GM21360 (cell line): ENCODE results near the gene VPS36.
A peak's percentile ranks its signal among the peaks of the same experiment; 100 is the strongest.
"Not testable (repeated sequence)": the region's sequence is repeated elsewhere in the genome, so short reads cannot be mapped to it uniquely, and the experiment has no call there.

Experiments used
- ATAC-seq: cut with Tn5 transposase; IDR thresholded peaks from one replicate; pipeline ENCODE4 v1.9.1; 2021; ENCODE audit warnings: mild to moderate bottlenecking, moderate library complexity; ENCODE audit not compliant: unreplicated experiment

Gene VPS36, protein sequence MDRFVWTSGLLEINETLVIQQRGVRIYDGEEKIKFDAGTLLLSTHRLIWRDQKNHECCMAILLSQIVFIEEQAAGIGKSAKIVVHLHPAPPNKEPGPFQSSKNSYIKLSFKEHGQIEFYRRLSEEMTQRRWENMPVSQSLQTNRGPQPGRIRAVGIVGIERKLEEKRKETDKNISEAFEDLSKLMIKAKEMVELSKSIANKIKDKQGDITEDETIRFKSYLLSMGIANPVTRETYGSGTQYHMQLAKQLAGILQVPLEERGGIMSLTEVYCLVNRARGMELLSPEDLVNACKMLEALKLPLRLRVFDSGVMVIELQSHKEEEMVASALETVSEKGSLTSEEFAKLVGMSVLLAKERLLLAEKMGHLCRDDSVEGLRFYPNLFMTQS

DNA sequence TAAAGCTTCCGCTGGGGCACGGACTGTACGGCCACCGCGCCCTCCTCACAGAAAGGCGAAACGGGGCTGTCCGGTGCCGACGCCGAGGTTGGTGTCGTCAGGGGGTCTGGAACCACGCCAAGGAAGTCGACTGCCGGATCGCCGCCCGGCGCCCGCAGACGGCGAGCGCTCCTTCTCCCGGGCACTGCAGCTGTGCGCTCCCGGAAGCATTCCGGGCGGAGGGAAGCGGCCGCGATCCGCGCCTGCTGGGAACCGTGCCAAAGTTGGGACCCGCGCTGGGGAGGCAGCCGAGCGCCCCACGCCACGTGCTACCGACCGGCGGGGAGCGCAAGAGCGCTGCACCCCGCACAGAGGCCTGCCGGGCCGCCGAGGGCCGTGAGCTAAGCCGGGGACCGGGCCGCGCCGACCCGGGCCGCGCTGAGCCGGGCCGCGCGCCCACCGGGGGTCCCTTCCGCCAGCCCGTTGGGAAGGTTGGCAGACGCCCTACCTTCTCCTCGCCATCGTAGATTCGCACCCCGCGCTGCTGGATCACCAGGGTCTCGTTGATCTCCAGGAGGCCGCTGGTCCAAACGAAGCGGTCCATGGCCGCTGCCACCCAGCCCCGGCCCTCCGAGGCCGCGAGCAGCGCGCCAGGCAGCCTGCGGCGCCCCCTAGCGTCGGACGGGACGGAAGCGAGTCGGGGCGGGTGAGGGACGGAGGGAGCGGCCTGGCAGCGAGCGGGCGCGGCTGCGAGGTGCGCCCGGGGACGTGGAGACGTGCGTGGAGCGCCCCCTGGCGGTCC lies at the start of gene VPS36:
Gene VPS36 (minus strand): TSS at position 623 of the 781 bp plus-strand sequence. CDS start 40 bp downstream, at position 583.
- ATAC-seq, result peak; percentile 65

GRCh38 chr13:52497979-52498378 lies 47.5 kb upstream of the VPS36 start:
- ATAC-seq, result not testable (repeated sequence)

- not testable (repeated sequence) for ATAC-seq
Measured at GRCh38 chr13:52494241-52494640, 43.8 kb upstream of the VPS36 start.

DNA sequence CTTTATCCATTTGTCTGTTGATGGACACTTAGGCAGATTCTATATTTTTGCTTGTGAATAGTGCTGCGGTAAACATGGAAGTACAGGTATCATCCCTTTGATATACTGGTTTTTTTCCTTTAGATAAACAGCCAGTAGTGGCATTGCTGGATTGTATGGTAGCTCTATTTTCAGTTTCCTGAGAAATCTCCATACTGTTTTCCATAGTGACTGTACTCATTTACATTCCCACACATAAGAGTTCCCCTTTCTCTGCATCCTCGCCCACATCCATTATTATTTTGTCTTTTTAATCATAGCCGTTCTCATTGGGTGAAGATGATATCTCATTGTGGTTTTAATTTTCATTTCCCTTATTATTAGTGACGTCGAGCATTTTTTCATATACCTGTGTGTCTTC lies 40.6 kb upstream of the VPS36 start:
- ATAC-seq, result not testable (repeated sequence)

DNA sequence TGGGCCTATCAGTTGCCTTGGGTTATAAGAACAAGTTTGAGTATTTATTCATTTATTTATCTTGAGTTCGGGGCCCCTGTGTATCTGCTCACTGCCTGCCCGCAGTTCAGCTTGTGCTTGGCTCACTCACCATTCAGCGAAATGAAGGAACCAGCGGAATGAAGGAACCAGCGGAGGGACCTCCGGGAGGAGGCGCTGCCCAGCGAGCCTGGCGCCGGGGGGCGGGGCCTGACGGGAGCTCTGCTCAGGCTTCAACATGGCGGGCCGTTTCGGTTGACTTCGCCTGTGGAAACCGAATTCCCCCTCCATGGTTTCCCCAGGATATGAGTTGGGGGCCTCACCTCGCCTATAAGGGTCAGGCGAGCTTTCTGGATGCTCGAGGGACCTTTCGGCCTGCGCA lies 38.3 kb upstream of the VPS36 start:
- ATAC-seq, result not testable (repeated sequence)

DNA sequence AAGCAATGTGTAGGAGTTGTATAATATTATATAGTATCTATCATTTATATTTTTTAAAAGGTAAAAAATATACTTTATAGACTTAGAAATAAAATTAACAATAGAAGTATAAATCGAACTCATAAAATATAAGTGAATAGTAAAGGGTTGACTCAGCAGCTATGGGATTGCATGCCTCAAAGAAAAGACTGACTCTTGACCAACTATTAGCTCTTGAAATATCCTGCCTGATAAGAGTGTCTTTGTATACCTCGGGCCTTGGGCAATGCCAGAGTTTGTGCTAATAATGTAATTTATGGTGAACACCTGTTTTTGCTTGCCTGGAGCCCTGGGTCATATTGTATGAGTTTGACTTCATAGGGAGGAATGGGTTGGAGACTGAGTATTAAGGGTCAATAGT lies 36.6 kb upstream of the VPS36 start:
- not testable (repeated sequence) for ATAC-seq

- ATAC-seq, result not testable (repeated sequence)
Measured at GRCh38 chr13:52480677-52481428, 30.4 kb upstream of the VPS36 start.

DNA sequence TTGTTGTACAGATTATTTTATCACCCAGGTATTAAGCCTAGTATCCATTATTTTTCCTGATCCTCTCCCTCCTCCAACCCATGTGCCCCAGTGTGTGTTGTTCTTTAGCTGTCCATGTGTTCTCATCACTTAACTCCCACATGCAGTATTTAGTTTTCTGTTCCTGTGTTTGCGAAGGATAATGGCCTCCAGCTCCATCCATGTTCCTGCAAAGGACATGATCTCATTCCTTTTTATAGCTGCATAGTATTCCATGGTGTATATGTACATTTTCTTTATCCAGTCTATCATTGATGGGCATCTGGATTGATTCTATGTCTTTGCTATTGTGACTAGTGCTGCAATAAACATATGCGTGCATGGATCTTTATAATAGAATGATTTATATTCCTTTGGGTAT lies 18.1 kb upstream of the VPS36 start:
- not testable (repeated sequence) for ATAC-seq

DNA sequence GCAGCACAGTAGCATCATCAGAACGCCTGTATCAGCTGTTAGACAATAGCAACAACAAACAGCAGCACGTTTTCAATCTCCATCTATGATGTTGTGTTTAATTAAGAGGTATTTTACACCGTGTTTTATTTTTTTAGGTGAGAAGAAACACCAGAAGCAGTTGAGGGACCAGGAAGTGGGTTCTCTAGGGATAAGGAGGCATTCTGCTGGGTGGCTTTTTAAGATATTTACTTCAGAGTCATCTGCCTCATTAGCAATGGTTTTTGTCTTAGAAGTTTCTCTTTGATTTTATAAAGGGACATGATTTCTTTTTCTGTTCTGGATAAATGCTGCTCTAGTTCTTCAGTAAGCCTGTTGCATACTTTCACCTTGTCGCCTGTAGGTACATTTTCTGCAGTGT lies 13.1 kb upstream of the VPS36 start:
- no peak for ATAC-seq

DNA sequence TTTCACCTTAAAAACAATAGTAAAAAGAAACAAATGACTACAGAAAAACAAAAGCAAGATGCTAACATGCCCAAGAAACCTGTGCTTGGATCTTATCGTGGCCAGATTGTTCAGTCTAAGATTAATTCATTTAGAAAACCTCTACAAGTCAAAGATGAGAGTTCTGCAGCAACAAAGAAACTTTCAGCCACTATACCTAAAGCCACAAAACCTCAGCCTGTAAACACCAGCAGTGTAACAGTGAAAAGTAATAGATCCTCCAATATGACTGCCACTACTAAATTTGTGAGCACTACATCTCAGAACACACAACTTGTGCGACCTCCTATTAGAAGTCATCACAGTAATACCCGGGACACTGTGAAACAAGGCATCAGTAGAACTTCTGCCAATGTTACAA lies 10.8 kb upstream of the VPS36 start:
- ATAC-seq, result no peak

DNA sequence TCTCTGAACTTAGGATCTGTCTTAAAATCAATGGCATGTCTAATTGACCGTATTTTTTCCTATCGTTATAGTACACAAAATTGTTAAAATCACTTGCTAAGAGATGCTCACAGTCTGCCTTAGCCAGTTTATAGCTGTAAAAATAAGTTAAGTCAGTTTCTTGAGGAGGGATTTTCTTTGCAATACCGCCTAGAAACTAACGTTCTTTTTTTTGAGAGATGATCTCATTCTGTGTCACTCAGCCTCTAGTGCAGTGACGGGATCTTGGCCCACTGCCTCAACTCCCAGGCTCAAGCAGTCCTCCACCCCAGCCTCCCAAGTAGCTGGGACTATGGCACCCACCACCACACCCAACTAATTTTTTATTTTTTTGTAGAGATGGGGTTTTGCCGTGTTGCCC lies 9.2 kb upstream of the VPS36 start:
- no peak for ATAC-seq

DNA sequence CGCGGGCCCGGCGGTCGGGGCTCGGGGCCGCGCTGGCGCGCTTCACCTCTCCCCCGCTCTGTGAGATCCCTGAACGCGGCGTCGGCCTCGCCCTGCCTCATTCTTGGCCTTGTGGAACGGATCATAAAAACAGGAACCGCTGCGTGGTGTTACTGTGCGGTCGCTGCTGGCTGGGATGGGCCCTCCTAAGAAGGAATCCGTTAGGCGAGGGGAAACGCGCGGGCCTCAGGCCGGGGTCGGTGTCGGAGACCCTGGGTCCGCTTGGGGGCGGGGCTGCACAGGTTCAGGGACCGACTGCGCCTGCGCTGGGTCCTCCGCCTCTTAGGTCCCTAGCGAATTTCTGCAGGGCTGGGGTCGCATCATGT lies 5.2 kb upstream of the VPS36 start:
- peak; percentile 31 for ATAC-seq

- ATAC-seq, result peak; percentile 71
Measured at GRCh38 chr13:52454820-52455676, 4.6 kb upstream of the VPS36 start, which contains the start of gene CKAP2. CKAP2 (plus strand) TSS chr13:52455478; CDS start chr13:52455557, 79 bp downstream.

GRCh38 chr13:52454459-52454819 lies 4.0 kb upstream of the VPS36 start:
- ATAC-seq, result peak; percentile 29

- ATAC-seq, result no peak
Measured at GRCh38 chr13:52452470-52452869, 2.0 kb upstream of the VPS36 start.

- ATAC-seq, result no peak
Measured at GRCh38 chr13:52451135-52451804, 836 bp upstream of the VPS36 start.

GRCh38 chr13:52450793-52451116 lies 321 bp upstream of the VPS36 start:
- no peak for ATAC-seq

DNA sequence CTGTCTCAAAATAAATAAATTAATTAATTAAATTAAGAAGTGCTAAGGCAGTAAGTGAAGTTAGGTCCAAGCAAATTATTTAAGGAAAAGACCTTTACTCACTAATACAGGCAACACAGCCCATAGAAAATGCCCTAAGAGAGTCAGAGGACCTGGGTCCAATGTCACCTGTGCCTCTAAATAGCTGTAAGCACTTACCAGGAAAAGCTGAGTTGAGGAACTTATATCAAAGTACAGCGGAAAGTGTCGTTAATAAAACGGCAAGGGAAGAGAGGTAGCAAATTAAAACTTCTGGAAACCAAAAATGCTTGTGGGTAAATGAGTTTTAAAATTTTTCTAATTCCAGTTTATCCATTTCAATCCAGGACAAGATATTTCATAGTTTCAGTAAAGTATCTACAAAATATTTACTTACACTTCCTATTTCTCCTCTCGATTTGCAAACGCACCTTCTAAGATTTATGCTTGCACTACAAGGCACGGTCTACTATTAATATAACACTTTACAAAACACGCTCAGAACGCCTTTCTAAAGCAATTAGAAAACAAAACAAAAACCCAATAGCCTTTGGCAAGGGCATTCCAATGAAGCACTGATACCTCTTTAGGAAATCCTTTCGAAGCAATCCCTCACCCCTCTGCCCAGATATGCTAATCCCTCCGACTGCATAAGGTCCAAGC lies 963 bp downstream of the VPS36 start:
- ATAC-seq, result no peak

- no peak for ATAC-seq
Measured at GRCh38 chr13:52447815-52448552, 2.5 kb downstream of the VPS36 start.
